ENCODE measurements around the gene NECAB3.

DNA sequence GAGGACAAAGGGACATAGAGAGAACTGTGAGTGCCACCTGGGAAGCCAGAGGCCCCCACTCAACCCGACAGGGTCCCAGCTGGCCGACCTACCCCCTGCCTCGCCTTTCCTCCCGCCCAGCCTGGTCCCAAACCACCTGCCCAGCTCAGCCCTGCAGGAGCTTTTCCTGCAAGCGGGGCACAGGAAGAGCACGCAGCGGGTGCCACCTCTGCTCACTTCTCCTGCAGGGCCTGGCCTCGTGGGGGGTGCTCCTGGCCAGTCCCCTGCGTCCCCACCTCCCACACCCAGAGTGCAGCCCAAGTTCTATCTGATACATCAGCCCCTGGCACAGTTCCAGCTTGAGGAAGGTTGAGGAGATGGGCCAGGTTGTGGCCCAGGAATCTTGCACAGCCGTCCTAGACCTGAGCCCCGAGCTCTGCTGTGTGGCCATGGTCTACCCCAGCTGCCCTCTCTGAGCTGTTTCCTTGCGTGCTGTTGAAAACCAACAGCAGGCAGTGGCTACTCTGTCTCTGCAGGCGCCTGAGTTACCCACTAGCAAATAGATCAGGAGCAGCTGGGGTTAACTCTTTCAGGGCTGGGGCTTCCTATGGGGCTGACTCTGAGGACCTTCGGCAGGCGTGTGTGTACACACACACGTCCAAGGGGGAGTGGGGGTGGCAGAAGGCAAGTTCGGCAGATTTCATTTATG is 1.7 kb downstream of the NECAB3 start:
- TF ChIP-seq, protein P1, sequence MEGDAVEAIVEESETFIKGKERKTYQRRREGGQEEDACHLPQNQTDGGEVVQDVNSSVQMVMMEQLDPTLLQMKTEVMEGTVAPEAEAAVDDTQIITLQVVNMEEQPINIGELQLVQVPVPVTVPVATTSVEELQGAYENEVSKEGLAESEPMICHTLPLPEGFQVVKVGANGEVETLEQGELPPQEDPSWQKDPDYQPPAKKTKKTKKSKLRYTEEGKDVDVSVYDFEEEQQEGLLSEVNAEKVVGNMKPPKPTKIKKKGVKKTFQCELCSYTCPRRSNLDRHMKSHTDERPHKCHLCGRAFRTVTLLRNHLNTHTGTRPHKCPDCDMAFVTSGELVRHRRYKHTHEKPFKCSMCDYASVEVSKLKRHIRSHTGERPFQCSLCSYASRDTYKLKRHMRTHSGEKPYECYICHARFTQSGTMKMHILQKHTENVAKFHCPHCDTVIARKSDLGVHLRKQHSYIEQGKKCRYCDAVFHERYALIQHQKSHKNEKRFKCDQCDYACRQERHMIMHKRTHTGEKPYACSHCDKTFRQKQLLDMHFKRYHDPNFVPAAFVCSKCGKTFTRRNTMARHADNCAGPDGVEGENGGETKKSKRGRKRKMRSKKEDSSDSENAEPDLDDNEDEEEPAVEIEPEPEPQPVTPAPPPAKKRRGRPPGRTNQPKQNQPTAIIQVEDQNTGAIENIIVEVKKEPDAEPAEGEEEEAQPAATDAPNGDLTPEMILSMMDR (IDR thresholded peaks at IDR 0.05) = no peak
- no peak for TF ChIP-seq EP300 (IDR thresholded peaks at IDR 0.05)
- no peak for TF ChIP-seq POLR2AphosphoS5 (IDR thresholded peaks at IDR 0.05)
